ENCODE measurements around the gene INTS12. TPM values are rescaled to one million over a fixed set of nuclear protein-coding genes. Genes with fewer than 3 reads are reported as not detected.

The INTS12 gene
- total RNA-seq, 1 donor from 2014 or later, result 20.8 TPM

- H3K27ac Mint-ChIP-seq, result no peak overlapping the region
Measured at GRCh38 chr4:105679186-105679585, 29.3 kb downstream of the INTS12 start.

GRCh38 chr4:105677709-105678108, 30.8 kb downstream of the INTS12 start:
- H3K4me3 Mint-ChIP-seq, result no peak overlapping the region
- TF ChIP-seq, protein P1, sequence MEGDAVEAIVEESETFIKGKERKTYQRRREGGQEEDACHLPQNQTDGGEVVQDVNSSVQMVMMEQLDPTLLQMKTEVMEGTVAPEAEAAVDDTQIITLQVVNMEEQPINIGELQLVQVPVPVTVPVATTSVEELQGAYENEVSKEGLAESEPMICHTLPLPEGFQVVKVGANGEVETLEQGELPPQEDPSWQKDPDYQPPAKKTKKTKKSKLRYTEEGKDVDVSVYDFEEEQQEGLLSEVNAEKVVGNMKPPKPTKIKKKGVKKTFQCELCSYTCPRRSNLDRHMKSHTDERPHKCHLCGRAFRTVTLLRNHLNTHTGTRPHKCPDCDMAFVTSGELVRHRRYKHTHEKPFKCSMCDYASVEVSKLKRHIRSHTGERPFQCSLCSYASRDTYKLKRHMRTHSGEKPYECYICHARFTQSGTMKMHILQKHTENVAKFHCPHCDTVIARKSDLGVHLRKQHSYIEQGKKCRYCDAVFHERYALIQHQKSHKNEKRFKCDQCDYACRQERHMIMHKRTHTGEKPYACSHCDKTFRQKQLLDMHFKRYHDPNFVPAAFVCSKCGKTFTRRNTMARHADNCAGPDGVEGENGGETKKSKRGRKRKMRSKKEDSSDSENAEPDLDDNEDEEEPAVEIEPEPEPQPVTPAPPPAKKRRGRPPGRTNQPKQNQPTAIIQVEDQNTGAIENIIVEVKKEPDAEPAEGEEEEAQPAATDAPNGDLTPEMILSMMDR (conservative IDR thresholded peaks at IDR 0.05), result no peak
- H3K27ac Mint-ChIP-seq, result no peak overlapping the region
- H3K4me1 Mint-ChIP-seq (ENCODE audit: unreplicated experiment), result peaks cover 3% of the 10 kb centered on the region
- peaks cover 4% of the 10 kb centered on the region for H3K9me3 Mint-ChIP-seq
- DNase-seq (ENCODE audit: extremely low spot score, unreplicated experiment), result no peak
- no peaks in the 10 kb centered on the region for H3K27me3 Mint-ChIP-seq
- peaks cover 8% of the 10 kb centered on the region for H3K36me3 Mint-ChIP-seq

More at GRCh38 chr4:105679186-105679585, 29.3 kb downstream of the INTS12 start:
- Mint-ChIP-seq H3K27me3 (no peaks in the 10 kb centered on the region), H3K9me3 (peaks cover 4% of the 10 kb centered on the region), H3K36me3 (peaks cover 11% of the 10 kb centered on the region), H3K4me1 (ENCODE audit: unreplicated experiment) (peaks cover 7% of the 10 kb centered on the region), H3K4me3 (no peak overlapping the region)
- TF ChIP-seq, protein P1 (conservative IDR thresholded peaks at IDR 0.05), result no peak
- DNase-seq (ENCODE audit: extremely low spot score, unreplicated experiment), result no peak

- H3K36me3 Mint-ChIP-seq, result no peaks in the 10 kb centered on the region
- no peak overlapping the region for H3K27ac Mint-ChIP-seq
- peaks cover 1% of the 10 kb centered on the region for H3K4me1 Mint-ChIP-seq (ENCODE audit: unreplicated experiment)
- no peaks in the 10 kb centered on the region for H3K27me3 Mint-ChIP-seq
- peaks cover 2% of the 10 kb centered on the region for H3K9me3 Mint-ChIP-seq
- no peak for DNase-seq (ENCODE audit: extremely low spot score, unreplicated experiment)
- H3K4me3 Mint-ChIP-seq, result no peak overlapping the region
- TF ChIP-seq, protein P1 (conservative IDR thresholded peaks at IDR 0.05), result no peak
Measured at GRCh38 chr4:105674011-105674410, 34.5 kb downstream of the INTS12 start.

DNA sequence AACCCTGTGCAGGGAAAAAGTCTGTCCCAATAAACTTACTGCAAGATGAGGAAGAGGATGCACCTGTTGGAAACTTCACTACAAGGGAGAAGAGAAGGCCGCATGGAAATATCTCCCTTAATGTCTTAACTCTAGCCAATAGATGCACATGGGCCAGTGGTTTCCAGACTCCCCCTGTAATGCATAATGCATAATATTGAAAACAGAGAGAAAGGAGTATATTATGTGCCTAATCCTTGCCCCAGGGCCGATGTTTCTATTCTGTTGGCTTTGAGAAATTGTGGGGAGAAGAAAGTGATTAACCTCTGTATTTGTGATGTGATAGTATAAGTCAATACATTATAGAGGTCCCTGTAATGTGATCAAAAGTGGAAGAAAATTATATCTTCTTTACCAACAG, 37.2 kb downstream of the INTS12 start:
- TF ChIP-seq, protein P1 (conservative IDR thresholded peaks at IDR 0.05), result no peak
- no peaks in the 10 kb centered on the region for H3K36me3 Mint-ChIP-seq
- no peak overlapping the region for H3K4me3 Mint-ChIP-seq
- no peak for DNase-seq (ENCODE audit: extremely low spot score, unreplicated experiment)
- H3K27me3 Mint-ChIP-seq, result no peaks in the 10 kb centered on the region
- H3K9me3 Mint-ChIP-seq, result no peaks in the 10 kb centered on the region
- H3K4me1 Mint-ChIP-seq (ENCODE audit: unreplicated experiment), result no peaks in the 10 kb centered on the region
- H3K27ac Mint-ChIP-seq, result no peak overlapping the region

DNA sequence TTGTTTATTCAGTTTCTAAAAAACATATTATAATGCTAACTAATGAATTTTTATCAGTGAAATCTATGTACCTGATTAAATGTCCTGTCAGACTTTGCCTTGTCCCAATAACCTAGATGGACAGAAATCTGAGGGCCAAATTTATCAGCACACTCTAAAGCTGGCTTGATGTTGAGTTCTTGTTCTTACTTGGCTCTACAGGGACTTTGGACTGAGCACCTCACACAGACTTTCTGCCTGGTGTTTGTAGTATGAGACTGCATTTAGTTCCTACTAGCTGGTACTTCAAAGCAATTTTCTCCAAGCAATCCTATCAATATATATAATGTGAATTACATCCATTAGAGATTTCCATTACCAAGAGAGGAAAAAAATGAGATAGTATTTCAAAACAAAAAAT, 37.8 kb downstream of the INTS12 start:
- H3K27ac Mint-ChIP-seq, result no peak overlapping the region
- DNase-seq (ENCODE audit: extremely low spot score, unreplicated experiment), result no peak
- no peaks in the 10 kb centered on the region for H3K9me3 Mint-ChIP-seq
- TF ChIP-seq, protein P1 (conservative IDR thresholded peaks at IDR 0.05), result no peak
- no peaks in the 10 kb centered on the region for H3K27me3 Mint-ChIP-seq
- H3K4me1 Mint-ChIP-seq (ENCODE audit: unreplicated experiment), result no peaks in the 10 kb centered on the region
- H3K4me3 Mint-ChIP-seq, result no peak overlapping the region
- no peaks in the 10 kb centered on the region for H3K36me3 Mint-ChIP-seq

- Mint-ChIP-seq H3K36me3 (no peaks in the 10 kb centered on the region), H3K4me3 (no peak overlapping the region), H3K9me3 (no peaks in the 10 kb centered on the region), H3K27ac (no peak overlapping the region), H3K4me1 (ENCODE audit: unreplicated experiment) (no peaks in the 10 kb centered on the region), H3K27me3 (no peaks in the 10 kb centered on the region)
- DNase-seq (ENCODE audit: extremely low spot score, unreplicated experiment), result no peak
- TF ChIP-seq, protein P1 (conservative IDR thresholded peaks at IDR 0.05), result peak; percentile 51
Measured at GRCh38 chr4:105666693-105667092, 41.8 kb downstream of the INTS12 start.

Data from type B pancreatic cell (in vitro differentiated cells).